Ascending aorta (tissue), 2 donors: Measurements from ENCODE around the gene MBD3. TPM values are rescaled to one million over a fixed set of nuclear protein-coding genes. Genes with fewer than 3 reads are reported as not detected.

ENCODE experiments used
- DNase-seq, 2 donors: peaks; one replicate each; pipeline ENCODE4 v3.0.0-alpha.2; 2019; ENCODE audit warnings: low spot score in 2 of 2
- H3K27ac ChIP-seq, 2 donors: fragments of 200-600 bp; sonication (generic); one replicate each; pipeline ENCODE4 v1.5.1; 2016 to 2017; ENCODE audit warnings: mild to moderate bottlenecking in 1 of 2
- H3K27me3 ChIP-seq: fragments of 200-600 bp; sonication (generic); one replicate; pipeline ENCODE4 v1.5.1; 2017
- H3K36me3 ChIP-seq, 2 donors: fragments of 200-600 bp; sonication (generic); one replicate each; pipeline ENCODE4 v1.5.1; 2016
- H3K4me1 ChIP-seq, 2 donors: fragments of 200-600 bp; sonication (generic); one replicate each; pipeline ENCODE4 v1.5.1; 2016 to 2017; ENCODE audit warnings: mild to moderate bottlenecking in 1 of 2
- H3K4me3 ChIP-seq, 2 donors: fragments of 200-600 bp; sonication (generic); one replicate each; pipeline ENCODE4 v1.5.1; 2016 to 2017; ENCODE audit warnings: mild to moderate bottlenecking in 1 of 2
- H3K9me3 ChIP-seq, 2 donors: fragments of 200-600 bp; sonication (generic); one replicate each; pipeline ENCODE4 v1.5.1; 2016
- CTCF ChIP-seq, 3 experiments: fragments of 200-600 bp in 2 of 3; fragments of 450-650 bp in 1 of 3; sonication (generic) in 2 of 3; IDR thresholded peaks; one replicate each; pipeline ENCODE4 v1.5.1; 2016 to 2019; ENCODE audit warnings: antibody characterized with exemption in 3 of 3, mild to moderate bottlenecking in 1 of 3, moderate library complexity in 1 of 3
- intact Hi-C: fragments of 100-400 bp; cut with DNase I; formaldehyde crosslinking; loops from one replicate; pipeline ENCODE4 v1.15.1; 2023
- total RNA-seq: library from RNA; depleted of rRNA; stranded (reverse); fragments of >200 nt; gene quantifications from one replicate; pipeline ENCODE4 v1.1.0, GENCODE V29; 2016

MBD3 gene
- total RNA-seq, 1 donor from 2014 or later, result 143 TPM

- intact Hi-C loops, result no loop called here
- H3K27ac ChIP-seq, result no peak overlapping the region
- TF ChIP-seq CTCF (IDR thresholded peaks at IDR 0.05), result no peak
- no peaks in the 10 kb centered on the region for H3K9me3 ChIP-seq
- no peaks in the 10 kb centered on the region for H3K4me1 ChIP-seq
- H3K36me3 ChIP-seq, result peaks cover 16 to 24% of the 10 kb centered on the region in 2 donors
- H3K27me3 ChIP-seq, result no peaks in the 10 kb centered on the region
- DNase-seq, result no peak
- H3K4me3 ChIP-seq, result no peak overlapping the region
Measured at GRCh38 chr19:1633269-1633826, 40.7 kb upstream of the MBD3 start.

- H3K27ac ChIP-seq, result no peak overlapping the region
- H3K27me3 ChIP-seq, result no peaks in the 10 kb centered on the region
- intact Hi-C loops, result no loop called here
- DNase-seq, result no peak
- no peaks in the 10 kb centered on the region for H3K9me3 ChIP-seq
- TF ChIP-seq CTCF (IDR thresholded peaks at IDR 0.05), result no peak
- H3K4me1 ChIP-seq, result no peaks in the 10 kb centered on the region
- peaks cover 11 to 24% of the 10 kb centered on the region in 2 donors for H3K36me3 ChIP-seq
- no peak overlapping the region for H3K4me3 ChIP-seq
Measured at GRCh38 chr19:1632462-1633268, 40.0 kb upstream of the MBD3 start.

- H3K4me3 ChIP-seq, result no peak overlapping the region
- intact Hi-C loops, result no loop called here
- no peaks in the 10 kb centered on the region for H3K27me3 ChIP-seq
- TF ChIP-seq CTCF (IDR thresholded peaks at IDR 0.05), result no peak
- no peaks in the 10 kb centered on the region for H3K4me1 ChIP-seq
- H3K9me3 ChIP-seq, result no peaks in the 10 kb centered on the region
- no peak for DNase-seq
- no peak overlapping the region for H3K27ac ChIP-seq
- peaks cover 11 to 27% of the 10 kb centered on the region in 2 donors for H3K36me3 ChIP-seq
Measured at GRCh38 chr19:1631557-1632100, 39.0 kb upstream of the MBD3 start.

GRCh38 chr19:1630811-1631210 lies 38.1 kb upstream of the MBD3 start:
- no peak for TF ChIP-seq CTCF (IDR thresholded peaks at IDR 0.05)
- H3K27ac ChIP-seq, result no peak overlapping the region
- no peaks in the 10 kb centered on the region for H3K27me3 ChIP-seq
- H3K4me3 ChIP-seq, result no peak overlapping the region
- no peak for DNase-seq
- intact Hi-C loops, result no loop called here
- peaks cover 14 to 30% of the 10 kb centered on the region in 2 donors for H3K36me3 ChIP-seq
- no peaks in the 10 kb centered on the region for H3K4me1 ChIP-seq
- no peaks in the 10 kb centered on the region for H3K9me3 ChIP-seq

GRCh38 chr19:1630012-1630411 lies 37.3 kb upstream of the MBD3 start:
- no peak for TF ChIP-seq CTCF (IDR thresholded peaks at IDR 0.05)
- no peaks in the 10 kb centered on the region for H3K27me3 ChIP-seq
- no peak for DNase-seq
- peaks cover 14 to 37% of the 10 kb centered on the region in 2 donors for H3K36me3 ChIP-seq
- H3K4me3 ChIP-seq, result no peak overlapping the region
- no peak overlapping the region for H3K27ac ChIP-seq
- intact Hi-C loops, result no loop called here
- no peaks in the 10 kb centered on the region for H3K4me1 ChIP-seq
- H3K9me3 ChIP-seq, result no peaks in the 10 kb centered on the region
